Spleen (tissue), 11 donors: Measurements from ENCODE around the gene SACS. TPM values are rescaled to one million over a fixed set of nuclear protein-coding genes. Genes with fewer than 3 reads are reported as not detected.

ENCODE experiments used
- DNase-seq: peaks from one replicate; pipeline ENCODE4 v3.0.0-alpha.2; 2020
- H3K27ac ChIP-seq, 8 donors: fragments of 200-600 bp; sonication (generic) in 7 of 8; 1 replicate in 4 of 8; 2 replicates in 4 of 8; pipeline versions ENCODE4 v1.5.0 to v1.8.0; 2016 to 2021; ENCODE audit warnings: inconsistent platforms in 4 of 8, mild to moderate bottlenecking in 4 of 8, moderate library complexity in 1 of 8
- H3K27me3 ChIP-seq, 7 donors: fragments of 200-600 bp; sonication (generic) in 6 of 7; replicated peaks in 1 of 7; 1 replicate in 4 of 7; 2 replicates in 3 of 7; pipeline versions ENCODE4 v1.5.0 to v1.8.0; 2016 to 2021; ENCODE audit warnings: inconsistent platforms in 3 of 7, mild to moderate bottlenecking in 1 of 7
- H3K36me3 ChIP-seq, 6 donors: fragments of 200-600 bp; sonication (generic) in 5 of 6; 1 replicate in 4 of 6; 2 replicates in 2 of 6; pipeline versions ENCODE4 v1.5.0 to v1.8.0; 2016 to 2021; ENCODE audit warnings: inconsistent platforms in 2 of 6
- H3K4me1 ChIP-seq, 6 donors: fragments of 200-600 bp; sonication (generic) in 5 of 6; 1 replicate in 3 of 6; 2 replicates in 3 of 6; pipeline versions ENCODE4 v1.5.0 to v1.8.0; 2016 to 2021; ENCODE audit warnings: inconsistent platforms in 3 of 6
- H3K4me3 ChIP-seq, 8 donors: fragments of 200-600 bp; sonication (generic) in 7 of 8; 1 replicate in 4 of 8; 2 replicates in 4 of 8; pipeline versions ENCODE4 v1.5.0 to v1.8.0; 2016 to 2021; ENCODE audit warnings: inconsistent platforms in 4 of 8, mild to moderate bottlenecking in 4 of 8, moderate library complexity in 2 of 8
- H3K9me3 ChIP-seq, 8 donors: fragments of 200-600 bp; sonication (generic) in 7 of 8; 1 replicate in 4 of 8; 2 replicates in 4 of 8; pipeline versions ENCODE4 v1.5.0 to v1.8.0; 2016 to 2021; ENCODE audit warnings: inconsistent platforms in 4 of 8
- CTCF ChIP-seq, 11 experiments: fragments of 200-600 bp in 7 of 11; fragments of 450-650 bp in 4 of 11; sonication (generic) in 4 of 11; IDR thresholded peaks in 8 of 11; conservative IDR thresholded peaks in 3 of 11; 1 replicate in 7 of 11; 2 replicates in 4 of 11; pipeline versions ENCODE4 v1.4.0 to v1.8.0; 2016 to 2021; ENCODE audit warnings: antibody characterized with exemption in 11 of 11, inconsistent platforms in 4 of 11, mild to moderate bottlenecking in 1 of 11
- POLR2A ChIP-seq, 3 donors: fragments of 450-650 bp; IDR thresholded peaks; one replicate each; pipeline ENCODE4 v1.5.1; 2017; ENCODE audit warnings: antibody characterized with exemption in 3 of 3, mild to moderate bottlenecking in 1 of 3
- POLR2AphosphoS5 ChIP-seq, 3 donors: sonication (generic); formaldehyde crosslinking; IDR thresholded peaks; one replicate each; pipeline ENCODE4 v1.5.1; 2017; ENCODE audit warnings: antibody characterized with exemption in 3 of 3
- WGBS, 5 donors: extraction: QIAGEN DNeasy Blood & Tissue Kit in 3 of 5; methylation state at CpG; one replicate each; pipeline versions ENCODE4 v1.1.5 to v1.1.7; 2013 to 2018; 5-methylcytosine and 5-hydroxymethylcytosine counted together
- intact Hi-C: fragments of 100-400 bp; cut with DNase I; formaldehyde crosslinking; loops from one replicate; pipeline ENCODE4 v1.15.0; 2023; ENCODE audit warnings: low total_unique reads
- polyA plus RNA-seq, 3 donors: library from polyadenylated mRNA; stranded (reverse); fragments of 200-250 nt; gene quantifications; one replicate each; pipeline ENCODE4 v1.2.1, GENCODE V29; 2013
- total RNA-seq, 7 donors: library from RNA; depleted of rRNA in 3 of 7; stranded (reverse); fragments of >200 nt in 3 of 7; fragmentation: NEBNext Ultra II Directional in 4 of 7; extraction: Animal tissue kit (Norgen Biotek cat#: 25700) in 4 of 7; gene quantifications; one replicate each; pipeline versions ENCODE4 v1.1.0 to v1.2.1, GENCODE V29; 2016 to 2021
- donor health status: healthy with polysubstance abuse.
- donor health status: DM: no; HTN: no; CAD: no; lungs with moderate emphysema.
- donor health status: DM: no; HTN: no; CAD: no.
- donor health status: Bipolar disorder and iron deficiency.
- donor health status: healthy.
- donor health status: DM: no; HTN: no; CAD: no.
- donor health status: DM: yes; HTN: yes; CAD: no.

The SACS gene
- total and polyA plus RNA-seq, 10 donors, result 4.6 to 34.4 (median 23.1) TPM

- TF ChIP-seq POLR2A (IDR thresholded peaks at IDR 0.05) (no peak), CTCF (IDR thresholded peaks at IDR 0.05 in 8 of 11, conservative IDR thresholded peaks at IDR 0.05 in 3 of 11) (no peak), POLR2AphosphoS5 (IDR thresholded peaks at IDR 0.05) (no peak)
- H3K27me3 ChIP-seq, result no peaks in the 10 kb centered on the region
- no peak overlapping the region for H3K4me3 ChIP-seq
- no peak overlapping the region for H3K27ac ChIP-seq
- no peak for DNase-seq
- peaks cover 0 to 96% (median 51%) of the 10 kb centered on the region in 6 donors for H3K36me3 ChIP-seq
- intact Hi-C loops, result no loop called here
- no peaks in the 10 kb centered on the region for H3K9me3 ChIP-seq
- peaks cover 0 to 22% (median 1%) of the 10 kb centered on the region in 6 donors for H3K4me1 ChIP-seq
- WGBS, 5 donors, result 68 to 85% (median 71%) methylated on average over 4 of the region's 4 CpGs
These were observed 81.3 kb downstream of the SACS start for GRCh38 chr13:23352161-23352560.

- H3K27ac ChIP-seq, result peak overlapping the region in 6 of 8 donors; percentile 10 to 63 (median 38)
- H3K4me3 ChIP-seq, result no peak overlapping the region
- intact Hi-C loops, result no loop called here
- H3K4me1 ChIP-seq, result peaks cover 0 to 22% (median 1%) of the 10 kb centered on the region in 6 donors
- peaks cover 0 to 94% (median 37%) of the 10 kb centered on the region in 6 donors for H3K36me3 ChIP-seq
- no peak for TF ChIP-seq POLR2AphosphoS5 (IDR thresholded peaks at IDR 0.05)
- no peak for TF ChIP-seq CTCF (IDR thresholded peaks at IDR 0.05 in 8 of 11, conservative IDR thresholded peaks at IDR 0.05 in 3 of 11)
- no peak for TF ChIP-seq POLR2A (IDR thresholded peaks at IDR 0.05)
- H3K9me3 ChIP-seq, result no peaks in the 10 kb centered on the region
- 70 to 83% (median 79%) methylated on average over 3 of the region's 3 CpGs for WGBS, 5 donors
- H3K27me3 ChIP-seq, result no peaks in the 10 kb centered on the region
- DNase-seq, result no peak
These were observed 83.5 kb downstream of the SACS start for GRCh38 chr13:23350009-23350408.

- no peaks in the 10 kb centered on the region for H3K27me3 ChIP-seq
- TF ChIP-seq CTCF (IDR thresholded peaks at IDR 0.05 in 8 of 11, conservative IDR thresholded peaks at IDR 0.05 in 3 of 11), result no peak
- TF ChIP-seq POLR2AphosphoS5 (IDR thresholded peaks at IDR 0.05), result no peak
- TF ChIP-seq POLR2A (IDR thresholded peaks at IDR 0.05), result no peak
- peaks cover 0 to 22% (median 1%) of the 10 kb centered on the region in 6 donors for H3K4me1 ChIP-seq
- intact Hi-C loops, result no loop called here
- WGBS, 5 donors, result 93 to 97% (median 94%) methylated on average over 4 of the region's 4 CpGs
- DNase-seq, result no peak
- H3K27ac ChIP-seq, result peak overlapping the region in 7 of 8 donors; percentile 4 to 63 (median 34)
- no peaks in the 10 kb centered on the region for H3K9me3 ChIP-seq
- peaks cover 0 to 92% (median 31%) of the 10 kb centered on the region in 6 donors for H3K36me3 ChIP-seq
- no peak overlapping the region for H3K4me3 ChIP-seq
These were observed 84.2 kb downstream of the SACS start for GRCh38 chr13:23349161-23349897.
